Fibroblast of lung (primary cell): ENCODE data around the gene NT5E. TPM values are rescaled to one million over a fixed set of nuclear protein-coding genes. Genes with fewer than 3 reads are reported as not detected.

Experiments used
- DNase-seq, 2 donors: peaks; one replicate each; pipeline versions ENCODE4 v3.0.0 to v3.0.0-alpha.2; 2010; ENCODE audit warnings: low read depth in 2 of 2
- H2AFZ ChIP-seq: 2 replicates; pipeline ENCODE4 v1.5.1; 2012; ENCODE audit warnings: low read length, control low read depth, inconsistent platforms
- H3K27ac ChIP-seq: 2 replicates; pipeline ENCODE4 v1.5.1; 2011; ENCODE audit warnings: low read length, control low read depth; ENCODE audit not compliant: insufficient read depth
- H3K27me3 ChIP-seq: 2 replicates; pipeline ENCODE4 v1.5.1; 2011; ENCODE audit warnings: mild to moderate bottlenecking, low read length; ENCODE audit not compliant: control insufficient read depth, insufficient read depth
- H3K36me3 ChIP-seq: 2 replicates; pipeline ENCODE4 v1.5.1; 2011; ENCODE audit warnings: low read length; ENCODE audit not compliant: control insufficient read depth, insufficient read depth
- H3K4me1 ChIP-seq: 2 replicates; pipeline ENCODE4 v1.5.1; 2011; ENCODE audit warnings: low read length; ENCODE audit not compliant: control insufficient read depth, insufficient read depth; ENCODE audit errors: extremely low read depth
- H3K4me2 ChIP-seq: 2 replicates; pipeline ENCODE4 v1.5.1; 2011; ENCODE audit warnings: low read length, control low read depth; ENCODE audit not compliant: insufficient read depth; ENCODE audit errors: extremely low read depth
- H3K4me3 ChIP-seq, 4 experiments: fragments of 200-600 bp in 1 of 4; sonication (generic) in 1 of 4; replicated peaks in 1 of 4; 2 replicates each; pipeline ENCODE4 v1.5.1; 2011 to 2016; ENCODE audit warnings: low read length in 4 of 4, low read depth in 3 of 4, mild to moderate bottlenecking in 3 of 4, control low read depth in 2 of 4, inconsistent platforms in 1 of 4, mixed read lengths in 1 of 4; ENCODE audit not compliant: insufficient read depth in 1 of 4; ENCODE audit errors: control extremely low read depth in 1 of 4
- H3K79me2 ChIP-seq: 2 replicates; pipeline ENCODE4 v1.5.1; 2012; ENCODE audit warnings: mild to moderate bottlenecking, low read length, inconsistent platforms; ENCODE audit not compliant: control insufficient read depth, insufficient read depth
- H3K9ac ChIP-seq: 2 replicates; pipeline ENCODE4 v1.5.1; 2011; ENCODE audit warnings: mild to moderate bottlenecking, low read length, control low read depth; ENCODE audit not compliant: insufficient read depth
- H3K9me3 ChIP-seq: 2 replicates; pipeline ENCODE4 v1.5.1; 2012; ENCODE audit warnings: low read depth, low read length; ENCODE audit not compliant: control insufficient read depth, insufficient read depth
- H4K20me1 ChIP-seq: 2 replicates; pipeline ENCODE4 v1.5.1; 2011; ENCODE audit warnings: low read length; ENCODE audit not compliant: control insufficient read depth, insufficient read depth; ENCODE audit errors: extremely low read depth
- EZH2 ChIP-seq: IDR thresholded peaks from 2 replicates; pipeline ENCODE4 v1.5.1; 2012; ENCODE audit warnings: low read length, control low read depth, mild to moderate bottlenecking; ENCODE audit errors: missing control alignments
- polyA plus RNA-seq, 2 donors: library from polyadenylated mRNA; depleted of rRNA in 1 of 2; stranded (reverse) in 1 of 2; unstranded in 1 of 2; fragments of >200 nt; gene quantifications; 2 replicates each; pipeline ENCODE4 v1.2.1, GENCODE V29; 2011 to 2012; ENCODE audit warnings: missing spikeins in 1 of 2
- total RNA-seq: library from RNA; depleted of rRNA; stranded (reverse); fragments of >200 nt; gene quantifications from 2 replicates; pipeline ENCODE4 v1.2.1, GENCODE V29; 2014
- TF ChIP-seq, protein P1 (sequence below), 2 donors: IDR thresholded peaks in 1 of 2; conservative IDR thresholded peaks in 1 of 2; 1 replicate in 1 of 2; 2 replicates in 1 of 2; pipeline ENCODE4 v1.5.1; 2011 to 2012; ENCODE audit warnings: low read length in 2 of 2, control low read depth in 1 of 2, inconsistent platforms in 1 of 2, low read depth in 1 of 2, mild to moderate bottlenecking in 1 of 2

NT5E gene
- total and polyA plus RNA-seq, 2 donors (not counting 1 experiment from before 2014, with no cell fraction given): 217 to 257 TPM

DNA sequence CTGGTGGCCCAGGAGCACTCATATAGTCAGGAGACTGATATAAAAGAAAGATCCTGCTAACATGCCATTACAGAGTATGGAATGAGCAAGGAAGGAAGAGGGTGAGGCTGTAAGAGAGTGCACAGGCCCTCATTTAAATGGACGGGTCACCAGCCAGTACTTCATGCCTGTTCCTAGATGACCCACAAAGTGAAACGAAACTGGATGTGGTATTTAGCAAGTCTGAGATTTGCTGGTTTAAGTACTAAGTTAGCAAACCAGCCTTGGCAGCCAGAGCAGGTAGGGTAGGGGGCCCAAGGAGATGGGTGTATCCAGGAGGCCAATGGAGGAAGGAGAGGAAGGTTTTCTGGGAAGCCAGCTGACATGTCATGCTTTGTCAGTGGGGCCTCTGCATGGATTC is 15.9 kb downstream of the NT5E start:
- no peaks in the 10 kb centered on the region for H3K9me3 ChIP-seq
- no peak overlapping the region for H3K4me3 ChIP-seq
- H3K27me3 ChIP-seq: no peaks in the 10 kb centered on the region
- H3K36me3 ChIP-seq: peaks cover 5% of the 10 kb centered on the region
- no peak overlapping the region for H3K4me2 ChIP-seq
- DNase-seq: no peak
- peaks cover 63% of the 10 kb centered on the region for H3K79me2 ChIP-seq
- TF ChIP-seq, protein P1, sequence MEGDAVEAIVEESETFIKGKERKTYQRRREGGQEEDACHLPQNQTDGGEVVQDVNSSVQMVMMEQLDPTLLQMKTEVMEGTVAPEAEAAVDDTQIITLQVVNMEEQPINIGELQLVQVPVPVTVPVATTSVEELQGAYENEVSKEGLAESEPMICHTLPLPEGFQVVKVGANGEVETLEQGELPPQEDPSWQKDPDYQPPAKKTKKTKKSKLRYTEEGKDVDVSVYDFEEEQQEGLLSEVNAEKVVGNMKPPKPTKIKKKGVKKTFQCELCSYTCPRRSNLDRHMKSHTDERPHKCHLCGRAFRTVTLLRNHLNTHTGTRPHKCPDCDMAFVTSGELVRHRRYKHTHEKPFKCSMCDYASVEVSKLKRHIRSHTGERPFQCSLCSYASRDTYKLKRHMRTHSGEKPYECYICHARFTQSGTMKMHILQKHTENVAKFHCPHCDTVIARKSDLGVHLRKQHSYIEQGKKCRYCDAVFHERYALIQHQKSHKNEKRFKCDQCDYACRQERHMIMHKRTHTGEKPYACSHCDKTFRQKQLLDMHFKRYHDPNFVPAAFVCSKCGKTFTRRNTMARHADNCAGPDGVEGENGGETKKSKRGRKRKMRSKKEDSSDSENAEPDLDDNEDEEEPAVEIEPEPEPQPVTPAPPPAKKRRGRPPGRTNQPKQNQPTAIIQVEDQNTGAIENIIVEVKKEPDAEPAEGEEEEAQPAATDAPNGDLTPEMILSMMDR (conservative IDR thresholded peaks at IDR 0.05 in 1 of 2, IDR thresholded peaks at IDR 0.05 in 1 of 2; ENCODE audit: low read depth in 1 of 2, low read length in 2 of 2): no peak
- no peak for TF ChIP-seq EZH2
- H3K27ac ChIP-seq: peak overlapping the region; percentile 99
- H4K20me1 ChIP-seq: no peaks in the 10 kb centered on the region
- H2AFZ ChIP-seq: no peak overlapping the region
- no peak overlapping the region for H3K9ac ChIP-seq
- H3K4me1 ChIP-seq: peaks cover 47% of the 10 kb centered on the region

DNA sequence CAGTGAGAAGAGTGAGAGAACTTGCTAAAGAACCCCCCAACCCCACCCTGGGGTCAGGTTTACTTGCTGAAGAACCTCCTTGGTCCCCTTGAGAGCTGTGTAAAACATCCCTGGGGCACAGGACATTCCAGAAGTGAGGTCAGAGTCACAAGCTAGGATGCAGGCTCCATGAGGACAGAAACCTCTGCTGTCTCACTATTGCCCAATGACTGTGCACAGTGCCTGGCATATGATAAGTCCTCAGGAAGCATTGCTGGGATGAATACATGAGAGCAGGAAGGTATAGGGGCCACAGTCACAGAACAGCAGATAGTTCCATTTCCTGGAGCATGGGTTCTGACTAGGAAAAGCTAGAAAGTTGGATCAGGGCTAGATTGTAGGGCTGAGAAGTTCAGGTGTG is 18.4 kb downstream of the NT5E start:
- no peak overlapping the region for H3K9ac ChIP-seq
- no peak for DNase-seq
- H3K27me3 ChIP-seq: no peaks in the 10 kb centered on the region
- TF ChIP-seq, protein P1 (conservative IDR thresholded peaks at IDR 0.05 in 1 of 2, IDR thresholded peaks at IDR 0.05 in 1 of 2; ENCODE audit: low read depth in 1 of 2, low read length in 2 of 2): no peak
- no peak for TF ChIP-seq EZH2
- no peak overlapping the region for H3K27ac ChIP-seq
- no peaks in the 10 kb centered on the region for H3K9me3 ChIP-seq
- H2AFZ ChIP-seq: no peak overlapping the region
- H3K4me1 ChIP-seq: peaks cover 31% of the 10 kb centered on the region
- H3K4me2 ChIP-seq: no peak overlapping the region
- H3K79me2 ChIP-seq: peaks cover 45% of the 10 kb centered on the region
- peaks cover 5% of the 10 kb centered on the region for H3K36me3 ChIP-seq
- no peaks in the 10 kb centered on the region for H4K20me1 ChIP-seq
- no peak overlapping the region for H3K4me3 ChIP-seq

DNA sequence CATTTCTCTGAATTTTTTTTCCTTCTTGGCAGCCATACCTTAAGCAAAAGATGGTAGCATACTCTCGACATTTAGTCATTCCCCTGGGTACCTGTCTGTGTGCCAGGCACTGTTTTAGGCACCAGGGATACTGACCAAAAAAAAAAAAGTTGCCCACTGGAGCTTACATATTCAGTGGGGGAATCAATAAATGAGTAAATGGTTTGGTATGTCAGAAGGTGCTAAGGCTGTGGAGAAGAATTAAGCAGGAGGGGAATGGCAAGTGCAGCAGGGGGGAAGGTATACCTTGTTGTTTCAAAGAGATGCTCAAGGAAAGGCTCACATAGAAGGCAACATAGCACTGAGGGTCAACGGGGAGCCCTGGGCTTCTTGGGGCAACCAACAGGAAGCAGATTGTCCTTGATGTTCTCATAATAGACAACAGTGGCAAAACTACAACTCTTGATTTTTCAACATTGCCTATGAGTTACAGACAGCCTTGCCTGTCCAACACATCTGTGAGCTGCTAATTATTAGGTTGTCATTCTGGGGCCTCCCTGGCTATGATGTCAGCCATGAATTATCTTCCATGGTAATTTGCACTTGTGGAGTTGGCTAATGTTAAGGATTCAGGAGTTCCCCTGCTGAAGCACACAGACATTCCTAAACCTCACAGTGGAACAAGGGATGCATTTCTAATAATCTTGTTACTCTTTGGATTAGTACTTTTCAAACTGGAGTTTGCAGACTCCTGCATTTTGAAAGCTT is 19.6 kb downstream of the NT5E start:
- Histone ChIP-seq H2AFZ (no peak overlapping the region), H3K9ac (no peak overlapping the region), H3K79me2 (peaks cover 42% of the 10 kb centered on the region), H3K4me3 (no peak overlapping the region), H3K36me3 (peaks cover 5% of the 10 kb centered on the region), H4K20me1 (no peaks in the 10 kb centered on the region), H3K27me3 (no peaks in the 10 kb centered on the region), H3K27ac (no peak overlapping the region), H3K4me1 (peaks cover 23% of the 10 kb centered on the region), H3K4me2 (no peak overlapping the region), H3K9me3 (no peaks in the 10 kb centered on the region)
- DNase-seq: peak in 1 of 2 donors; percentile 16
- TF ChIP-seq, protein P1 (conservative IDR thresholded peaks at IDR 0.05 in 1 of 2, IDR thresholded peaks at IDR 0.05 in 1 of 2; ENCODE audit: low read depth in 1 of 2, low read length in 2 of 2): no peak
- no peak for TF ChIP-seq EZH2
